ENCODE data around the gene OGDH.

Gene OGDH

GRCh38 chr7:44574287-44574872, 32.0 kb upstream of the OGDH start:
- Histone ChIP-seq H4K8ac (ENCODE audit: low read depth, low read length) (peak overlapping the region; percentile 78), H2BK120ac (ENCODE audit: low read depth, low read length) (peak overlapping the region; percentile 35), H3K18ac (ENCODE audit: low read length) (peak overlapping the region; percentile 78), H2AK5ac (ENCODE audit: low read depth, low read length) (no peak overlapping the region), H2BK12ac (ENCODE audit: low read length) (no peak overlapping the region), H3K36me3 (replicated peaks in 1 of 2; ENCODE audit: control insufficient read depth in 2 of 2, insufficient read depth in 2 of 2, low read length in 2 of 2) (peaks cover 48 to 75% of the 10 kb centered on the region in 2 donors), H3K4ac (ENCODE audit: low read length) (no peak overlapping the region), H3K9ac (ENCODE audit: low read depth, low read length, poor library complexity) (peak overlapping the region; percentile 93), H3K27ac (replicated peaks; ENCODE audit: low read length) (peak overlapping the region; percentile 57), H3K4me1 (ENCODE audit: control insufficient read depth in 2 of 2, insufficient read depth in 1 of 2, low read depth in 1 of 2, low read length in 2 of 2) (peaks cover 6 to 9% of the 10 kb centered on the region in 2 donors), H2AFZ (ENCODE audit: low read length) (peak overlapping the region; percentile 83), H3K27me3 (ENCODE audit: control insufficient read depth in 3 of 3, insufficient read depth in 3 of 3, low read depth in 1 of 3, low read length in 3 of 3) (no peaks in the 10 kb centered on the region), H3K23ac (ENCODE audit: low read depth, low read length, poor library complexity) (peak overlapping the region; percentile 98), H2BK15ac (ENCODE audit: low read length) (no peak overlapping the region), H2BK5ac (ENCODE audit: low read length) (no peak overlapping the region), H3K79me1 (ENCODE audit: low read depth, low read length) (peaks cover 14% of the 10 kb centered on the region), H3K9me3 (replicated peaks in 1 of 2; ENCODE audit: control insufficient read depth in 2 of 2, insufficient read depth in 1 of 2, low read depth in 1 of 2, low read length in 2 of 2) (no peaks in the 10 kb centered on the region), H3K4me2 (ENCODE audit: insufficient read depth, low read length, poor library complexity, severe bottlenecking) (peak overlapping the region; percentile 56), H4K91ac (ENCODE audit: low read depth, low read length, poor library complexity) (no peak overlapping the region), H3K4me3 (ENCODE audit: low read length in 2 of 2) (peak overlapping the region; percentile 58 to 90), H3K14ac (ENCODE audit: low read length) (no peak overlapping the region)
- no CpG with 5 or more reads among the region's 18 CpGs for WGBS, 2 donors (ENCODE audit: extremely low coverage in 2 of 2, insufficient read length in 2 of 2, insufficient replicate concordance in 1 of 2)
- DNase-seq (ENCODE audit: low spot score): peak; percentile 11

GRCh38 chr7:44575054-44575453, 31.4 kb upstream of the OGDH start:
- H4K8ac ChIP-seq (ENCODE audit: low read depth, low read length): no peak overlapping the region
- peaks cover 12% of the 10 kb centered on the region for H3K79me1 ChIP-seq (ENCODE audit: low read depth, low read length)
- no peak overlapping the region for H2BK15ac ChIP-seq (ENCODE audit: low read length)
- no peak overlapping the region for H3K4me2 ChIP-seq (ENCODE audit: insufficient read depth, low read length, poor library complexity, severe bottlenecking)
- peaks cover 6 to 9% of the 10 kb centered on the region in 2 donors for H3K4me1 ChIP-seq (ENCODE audit: control insufficient read depth in 2 of 2, insufficient read depth in 1 of 2, low read depth in 1 of 2, low read length in 2 of 2)
- peak overlapping the region in 1 of 2 donors; percentile 58 for H3K4me3 ChIP-seq (ENCODE audit: low read length in 2 of 2)
- H3K14ac ChIP-seq (ENCODE audit: low read length): no peak overlapping the region
- H3K9ac ChIP-seq (ENCODE audit: low read depth, low read length, poor library complexity): no peak overlapping the region
- no peak overlapping the region for H3K27ac ChIP-seq (replicated peaks; ENCODE audit: low read length)
- no peak overlapping the region for H2BK5ac ChIP-seq (ENCODE audit: low read length)
- no peak overlapping the region for H2BK12ac ChIP-seq (ENCODE audit: low read length)
- no peak overlapping the region for H2AK5ac ChIP-seq (ENCODE audit: low read depth, low read length)
- H2BK120ac ChIP-seq (ENCODE audit: low read depth, low read length): no peak overlapping the region
- H3K36me3 ChIP-seq (replicated peaks in 1 of 2; ENCODE audit: control insufficient read depth in 2 of 2, insufficient read depth in 2 of 2, low read length in 2 of 2): peaks cover 44 to 75% of the 10 kb centered on the region in 2 donors
- no peak overlapping the region for H3K4ac ChIP-seq (ENCODE audit: low read length)
- no peak overlapping the region for H4K91ac ChIP-seq (ENCODE audit: low read depth, low read length, poor library complexity)
- no peak for DNase-seq (ENCODE audit: low spot score)
- H2AFZ ChIP-seq (ENCODE audit: low read length): no peak overlapping the region
- H3K9me3 ChIP-seq (replicated peaks in 1 of 2; ENCODE audit: control insufficient read depth in 2 of 2, insufficient read depth in 1 of 2, low read depth in 1 of 2, low read length in 2 of 2): no peaks in the 10 kb centered on the region
- no peak overlapping the region for H3K23ac ChIP-seq (ENCODE audit: low read depth, low read length, poor library complexity)
- no peaks in the 10 kb centered on the region for H3K27me3 ChIP-seq (ENCODE audit: control insufficient read depth in 3 of 3, insufficient read depth in 3 of 3, low read depth in 1 of 3, low read length in 3 of 3)
- H3K18ac ChIP-seq (ENCODE audit: low read length): no peak overlapping the region

- no peak overlapping the region for H3K18ac ChIP-seq (ENCODE audit: low read length)
- H3K79me1 ChIP-seq (ENCODE audit: low read depth, low read length): peaks cover 14% of the 10 kb centered on the region
- no peak overlapping the region for H3K4me3 ChIP-seq (ENCODE audit: low read length in 2 of 2)
- no peak overlapping the region for H4K91ac ChIP-seq (ENCODE audit: low read depth, low read length, poor library complexity)
- no peak overlapping the region for H3K27ac ChIP-seq (replicated peaks; ENCODE audit: low read length)
- no peak overlapping the region for H3K14ac ChIP-seq (ENCODE audit: low read length)
- H2AFZ ChIP-seq (ENCODE audit: low read length): no peak overlapping the region
- DNase-seq (ENCODE audit: low spot score): no peak
- no peak overlapping the region for H3K4ac ChIP-seq (ENCODE audit: low read length)
- peaks cover 9 to 11% of the 10 kb centered on the region in 2 donors for H3K4me1 ChIP-seq (ENCODE audit: control insufficient read depth in 2 of 2, insufficient read depth in 1 of 2, low read depth in 1 of 2, low read length in 2 of 2)
- peaks cover 39 to 76% of the 10 kb centered on the region in 2 donors for H3K36me3 ChIP-seq (replicated peaks in 1 of 2; ENCODE audit: control insufficient read depth in 2 of 2, insufficient read depth in 2 of 2, low read length in 2 of 2)
- WGBS, 2 donors (ENCODE audit: extremely low coverage in 2 of 2, insufficient read length in 2 of 2, insufficient replicate concordance in 1 of 2): no CpG with 5 or more reads among the region's 2 CpGs
- H2BK5ac ChIP-seq (ENCODE audit: low read length): no peak overlapping the region
- no peak overlapping the region for H3K4me2 ChIP-seq (ENCODE audit: insufficient read depth, low read length, poor library complexity, severe bottlenecking)
- H2AK5ac ChIP-seq (ENCODE audit: low read depth, low read length): no peak overlapping the region
- no peak overlapping the region for H3K9ac ChIP-seq (ENCODE audit: low read depth, low read length, poor library complexity)
- H3K23ac ChIP-seq (ENCODE audit: low read depth, low read length, poor library complexity): no peak overlapping the region
- H3K9me3 ChIP-seq (replicated peaks in 1 of 2; ENCODE audit: control insufficient read depth in 2 of 2, insufficient read depth in 1 of 2, low read depth in 1 of 2, low read length in 2 of 2): no peaks in the 10 kb centered on the region
- H3K27me3 ChIP-seq (ENCODE audit: control insufficient read depth in 3 of 3, insufficient read depth in 3 of 3, low read depth in 1 of 3, low read length in 3 of 3): no peaks in the 10 kb centered on the region
- H2BK12ac ChIP-seq (ENCODE audit: low read length): no peak overlapping the region
- H2BK120ac ChIP-seq (ENCODE audit: low read depth, low read length): no peak overlapping the region
- H2BK15ac ChIP-seq (ENCODE audit: low read length): no peak overlapping the region
- no peak overlapping the region for H4K8ac ChIP-seq (ENCODE audit: low read depth, low read length)
Observed at GRCh38 chr7:44576228-44576627, 30.2 kb upstream of the OGDH start.

GRCh38 chr7:44580945-44581878, 25.2 kb upstream of the OGDH start:
- H2BK120ac ChIP-seq (ENCODE audit: low read depth, low read length): no peak overlapping the region
- peak overlapping the region; percentile 88 for H3K4me2 ChIP-seq (ENCODE audit: insufficient read depth, low read length, poor library complexity, severe bottlenecking)
- H3K4me1 ChIP-seq (ENCODE audit: control insufficient read depth in 2 of 2, insufficient read depth in 1 of 2, low read depth in 1 of 2, low read length in 2 of 2): peaks cover 0 to 8% of the 10 kb centered on the region in 2 donors
- no peak overlapping the region for H4K8ac ChIP-seq (ENCODE audit: low read depth, low read length)
- no peaks in the 10 kb centered on the region for H3K9me3 ChIP-seq (replicated peaks in 1 of 2; ENCODE audit: control insufficient read depth in 2 of 2, insufficient read depth in 1 of 2, low read depth in 1 of 2, low read length in 2 of 2)
- no peak overlapping the region for H2BK12ac ChIP-seq (ENCODE audit: low read length)
- H2AFZ ChIP-seq (ENCODE audit: low read length): peak overlapping the region; percentile 90
- peak overlapping the region; percentile 64 for H2AK5ac ChIP-seq (ENCODE audit: low read depth, low read length)
- DNase-seq (ENCODE audit: low spot score): no peak
- no peaks in the 10 kb centered on the region for H3K27me3 ChIP-seq (ENCODE audit: control insufficient read depth in 3 of 3, insufficient read depth in 3 of 3, low read depth in 1 of 3, low read length in 3 of 3)
- peak overlapping the region; percentile 71 for H2BK15ac ChIP-seq (ENCODE audit: low read length)
- peak overlapping the region; percentile 98 for H3K18ac ChIP-seq (ENCODE audit: low read length)
- peak overlapping the region; percentile 94 for H3K14ac ChIP-seq (ENCODE audit: low read length)
- H3K9ac ChIP-seq (ENCODE audit: low read depth, low read length, poor library complexity): peak overlapping the region; percentile 97
- H4K91ac ChIP-seq (ENCODE audit: low read depth, low read length, poor library complexity): no peak overlapping the region
- H3K4ac ChIP-seq (ENCODE audit: low read length): peak overlapping the region; percentile 76
- H2BK5ac ChIP-seq (ENCODE audit: low read length): peak overlapping the region; percentile 19
- H3K36me3 ChIP-seq (replicated peaks in 1 of 2; ENCODE audit: control insufficient read depth in 2 of 2, insufficient read depth in 2 of 2, low read length in 2 of 2): peaks cover 18 to 44% of the 10 kb centered on the region in 2 donors
- H3K27ac ChIP-seq (replicated peaks; ENCODE audit: low read length): no peak overlapping the region
- WGBS, 2 donors (ENCODE audit: extremely low coverage in 2 of 2, insufficient read length in 2 of 2, insufficient replicate concordance in 1 of 2): no CpG with 5 or more reads among the region's 30 CpGs
- H3K4me3 ChIP-seq (ENCODE audit: low read length in 2 of 2): peak overlapping the region; percentile 93 to 97
- peaks cover 8% of the 10 kb centered on the region for H3K79me1 ChIP-seq (ENCODE audit: low read depth, low read length)
- H3K23ac ChIP-seq (ENCODE audit: low read depth, low read length, poor library complexity): peak overlapping the region; percentile 99
